Chondrocyte (in vitro differentiated cells): ENCODE measurements around the gene ACBD6. TPM values are rescaled to one million over a fixed set of nuclear protein-coding genes. Genes with fewer than 3 reads are reported as not detected.

Experiments used
- DNase-seq: peaks from one replicate; pipeline ENCODE4 v3.0.0; 2021; ENCODE audit warnings: mixed read lengths, low spot score
- H3K27ac Mint-ChIP-seq: one replicate; pipeline ENCODE4 v1.8.0; 2021; ENCODE audit warnings: mild to moderate bottlenecking, moderate library complexity, mixed read lengths; ENCODE audit not compliant: unreplicated experiment
- H3K27me3 Mint-ChIP-seq: 2 replicates; pipeline ENCODE4 v1.8.0; 2021; ENCODE audit warnings: low read depth, mixed read lengths
- H3K36me3 Mint-ChIP-seq: 2 replicates; pipeline ENCODE4 v1.8.0; 2021; ENCODE audit warnings: low read depth, mixed read lengths
- H3K4me1 Mint-ChIP-seq: 2 replicates; pipeline ENCODE4 v1.8.0; 2021; ENCODE audit warnings: low read depth, mild to moderate bottlenecking, mixed read lengths
- H3K4me3 Mint-ChIP-seq: one replicate; pipeline ENCODE4 v1.8.0; 2021; ENCODE audit warnings: mild to moderate bottlenecking, moderate library complexity, mixed read lengths; ENCODE audit not compliant: unreplicated experiment
- H3K9me3 Mint-ChIP-seq: 2 replicates; pipeline ENCODE4 v1.8.0; 2021; ENCODE audit warnings: low read depth, mixed read lengths
- total RNA-seq: library from RNA; stranded (reverse); gene quantifications from 3 replicates; pipeline ENCODE4 v1.2.1, GENCODE V29; 2021
- TF ChIP-seq, protein P1 (sequence below): fragments of 200-600 bp; sonication (generic); IDR thresholded peaks from 2 replicates; pipeline ENCODE4 v1.5.0; 2021; ENCODE audit warnings: antibody characterized with exemption, mild to moderate bottlenecking, moderate library complexity

The ACBD6 gene
- total RNA-seq, 1 donor from 2014 or later, result 43.4 TPM

DNA sequence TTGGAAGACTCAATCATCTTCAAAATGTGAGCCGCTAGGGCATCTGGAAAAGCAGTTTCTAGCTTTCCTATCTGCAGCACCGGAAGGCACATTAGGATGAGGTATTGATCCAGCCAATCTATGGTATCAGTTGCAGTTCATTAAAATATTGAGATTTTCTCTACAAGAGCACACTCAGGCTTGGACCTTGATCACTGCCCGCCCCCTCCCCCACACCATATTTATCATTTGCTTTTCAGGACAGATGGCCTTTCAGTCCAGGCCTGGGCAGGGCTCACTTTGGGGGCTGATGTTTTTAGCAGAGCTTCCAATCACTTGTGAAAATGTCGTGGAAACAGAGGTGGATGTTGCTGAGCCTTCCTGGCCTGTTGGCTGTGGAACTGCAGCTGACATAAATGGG, 254.8 kb downstream of the ACBD6 start:
- DNase-seq, result no peak
- no peaks in the 10 kb centered on the region for H3K9me3 Mint-ChIP-seq
- no peak overlapping the region for H3K27ac Mint-ChIP-seq
- H3K4me3 Mint-ChIP-seq, result no peak overlapping the region
- H3K36me3 Mint-ChIP-seq, result no peaks in the 10 kb centered on the region
- peaks cover 4% of the 10 kb centered on the region for H3K4me1 Mint-ChIP-seq
- TF ChIP-seq, protein P1, sequence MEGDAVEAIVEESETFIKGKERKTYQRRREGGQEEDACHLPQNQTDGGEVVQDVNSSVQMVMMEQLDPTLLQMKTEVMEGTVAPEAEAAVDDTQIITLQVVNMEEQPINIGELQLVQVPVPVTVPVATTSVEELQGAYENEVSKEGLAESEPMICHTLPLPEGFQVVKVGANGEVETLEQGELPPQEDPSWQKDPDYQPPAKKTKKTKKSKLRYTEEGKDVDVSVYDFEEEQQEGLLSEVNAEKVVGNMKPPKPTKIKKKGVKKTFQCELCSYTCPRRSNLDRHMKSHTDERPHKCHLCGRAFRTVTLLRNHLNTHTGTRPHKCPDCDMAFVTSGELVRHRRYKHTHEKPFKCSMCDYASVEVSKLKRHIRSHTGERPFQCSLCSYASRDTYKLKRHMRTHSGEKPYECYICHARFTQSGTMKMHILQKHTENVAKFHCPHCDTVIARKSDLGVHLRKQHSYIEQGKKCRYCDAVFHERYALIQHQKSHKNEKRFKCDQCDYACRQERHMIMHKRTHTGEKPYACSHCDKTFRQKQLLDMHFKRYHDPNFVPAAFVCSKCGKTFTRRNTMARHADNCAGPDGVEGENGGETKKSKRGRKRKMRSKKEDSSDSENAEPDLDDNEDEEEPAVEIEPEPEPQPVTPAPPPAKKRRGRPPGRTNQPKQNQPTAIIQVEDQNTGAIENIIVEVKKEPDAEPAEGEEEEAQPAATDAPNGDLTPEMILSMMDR, result no peak
- peaks cover 14% of the 10 kb centered on the region for H3K27me3 Mint-ChIP-seq

DNA sequence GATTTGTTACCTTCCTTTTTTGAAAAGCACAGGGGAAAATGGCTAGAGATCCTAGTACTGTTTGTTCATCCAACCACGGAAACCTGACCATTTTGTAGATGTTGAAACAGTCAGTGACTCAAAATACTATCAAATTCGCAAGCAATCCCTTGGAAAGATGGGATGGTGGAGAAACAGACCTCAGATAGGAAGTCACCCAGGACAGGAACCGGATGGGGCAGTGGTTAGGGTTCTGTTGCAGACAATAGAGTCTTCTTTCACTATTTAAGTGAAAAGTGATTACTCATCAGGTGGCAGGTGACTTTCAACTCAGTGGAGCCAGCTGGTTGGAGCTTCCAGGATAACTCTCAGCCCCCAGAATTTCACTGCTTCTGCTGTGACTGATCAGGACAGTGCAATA, 255.3 kb downstream of the ACBD6 start:
- Mint-ChIP-seq H3K27me3 (peaks cover 17% of the 10 kb centered on the region), H3K36me3 (no peaks in the 10 kb centered on the region), H3K27ac (no peak overlapping the region), H3K4me1 (peaks cover 4% of the 10 kb centered on the region), H3K9me3 (no peaks in the 10 kb centered on the region), H3K4me3 (no peak overlapping the region)
- DNase-seq, result no peak
- TF ChIP-seq, protein P1, result no peak

GRCh38 chr1:180246579-180246978, 255.8 kb downstream of the ACBD6 start:
- Mint-ChIP-seq H3K4me1 (peaks cover 4% of the 10 kb centered on the region), H3K4me3 (no peak overlapping the region), H3K27ac (no peak overlapping the region), H3K27me3 (peaks cover 20% of the 10 kb centered on the region), H3K9me3 (no peaks in the 10 kb centered on the region), H3K36me3 (no peaks in the 10 kb centered on the region)
- TF ChIP-seq, protein P1, result no peak
- DNase-seq, result no peak

DNA sequence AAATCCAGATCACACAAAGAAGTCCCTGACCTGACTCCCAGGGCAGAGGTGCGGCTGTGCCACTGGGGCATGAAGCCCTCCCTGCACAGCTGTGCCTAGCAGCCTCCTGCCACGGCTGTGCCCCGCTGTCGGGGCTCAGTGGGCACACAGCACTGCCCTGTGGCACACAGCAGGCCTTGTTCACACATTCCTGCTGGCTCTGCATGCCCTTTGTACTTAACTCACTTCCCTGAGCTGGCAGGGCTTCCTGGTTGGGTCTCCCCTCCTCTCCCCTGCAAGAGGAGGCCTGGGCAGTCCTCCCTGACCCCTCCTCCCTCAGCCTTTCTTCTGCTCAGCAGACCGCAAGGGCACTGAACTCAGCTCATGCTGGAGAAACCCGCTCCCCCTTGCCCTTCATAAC, 257.5 kb downstream of the ACBD6 start:
- H3K4me3 Mint-ChIP-seq, result no peak overlapping the region
- H3K27ac Mint-ChIP-seq, result no peak overlapping the region
- TF ChIP-seq, protein P1, result no peak
- no peaks in the 10 kb centered on the region for H3K4me1 Mint-ChIP-seq
- peaks cover 35% of the 10 kb centered on the region for H3K27me3 Mint-ChIP-seq
- DNase-seq, result no peak
- H3K36me3 Mint-ChIP-seq, result no peaks in the 10 kb centered on the region
- no peaks in the 10 kb centered on the region for H3K9me3 Mint-ChIP-seq

DNA sequence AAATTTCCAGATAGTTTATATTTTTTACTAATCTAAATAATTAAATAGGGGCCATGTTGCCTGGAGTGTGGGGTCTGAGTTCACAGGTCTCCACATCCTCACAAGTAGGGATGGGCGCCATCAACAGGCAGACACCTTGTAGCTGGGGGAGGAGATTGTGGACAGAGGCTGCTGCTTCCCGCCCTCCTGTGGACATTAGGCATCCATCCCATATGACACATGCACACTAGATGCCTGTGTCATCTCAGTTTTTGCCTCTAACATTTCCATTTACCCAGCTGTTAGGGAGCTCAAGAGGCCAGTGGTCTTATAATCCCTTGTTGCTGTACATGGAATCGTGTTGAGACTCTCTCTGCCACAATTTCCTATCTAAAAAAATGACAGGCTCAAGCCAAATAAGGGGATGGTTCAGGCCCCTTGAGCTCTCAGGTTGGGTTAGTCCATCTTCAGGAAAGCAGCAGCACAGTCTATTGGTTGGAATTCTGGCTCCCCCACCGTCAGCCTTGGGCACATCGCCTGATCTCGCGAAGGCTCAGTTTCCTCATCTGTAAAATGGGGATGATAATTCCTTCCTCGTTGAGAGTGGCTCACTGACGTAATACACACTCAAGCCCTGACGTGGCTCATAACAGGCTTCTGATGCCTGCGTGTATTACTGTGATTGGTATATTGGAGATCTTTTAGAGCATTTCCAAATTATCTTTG, 258.7 kb downstream of the ACBD6 start:
- DNase-seq, result no peak
- Mint-ChIP-seq H3K27ac (no peak overlapping the region), H3K4me3 (no peak overlapping the region), H3K4me1 (no peaks in the 10 kb centered on the region), H3K27me3 (peaks cover 46% of the 10 kb centered on the region), H3K9me3 (no peaks in the 10 kb centered on the region), H3K36me3 (no peaks in the 10 kb centered on the region)
- TF ChIP-seq, protein P1, result no peak
